A673 (cell line): ENCODE measurements around the gene CPA2.

Source experiments
- CTCF ChIP-seq: fragments of 300-800, 200-600 bp; sonication (generic); conservative IDR thresholded peaks from 2 replicates; pipeline ENCODE4 v1.5.1; 2017; ENCODE audit warnings: low read depth, mild to moderate bottlenecking, antibody characterized with exemption, low read length, moderate library complexity, mixed read lengths
- EZH2 ChIP-seq: fragments of 200-600 bp; sonication (generic); IDR thresholded peaks from 2 replicates; pipeline ENCODE4 v1.6.1; 2017; ENCODE audit warnings: borderline replicate concordance, low read depth, mild to moderate bottlenecking, mixed read lengths, antibody characterized with exemption, low read length; ENCODE audit not compliant: poor library complexity, severe bottlenecking

- no peak for TF ChIP-seq CTCF
- TF ChIP-seq EZH2: no peak
Measured at GRCh38 chr7:130232209-130232608, 34.5 kb upstream of the CPA2 start.
